ENCODE data around the gene RABGAP1L. TPM values are rescaled to one million over a fixed set of nuclear protein-coding genes. Genes with fewer than 3 reads are reported as not detected.
"Not testable (repeated sequence)": the region's sequence is repeated elsewhere in the genome, so short reads cannot be mapped to it uniquely, and the experiment has no call there.

RABGAP1L gene
- total RNA-seq, 2 experiments from 2014 or later = 59.8 to 67.6 TPM

GRCh38 chr1:174497478-174497877, 338.2 kb downstream of the RABGAP1L start:
- Histone ChIP-seq H3K36me3 (ENCODE audit: insufficient read depth, low read length) (no peaks in the 10 kb centered on the region), H3K27me3 (ENCODE audit: control insufficient read depth in 1 of 2, insufficient read depth in 2 of 2, low read length in 2 of 2) (no peaks in the 10 kb centered on the region), H3K9me3 (ENCODE audit: control insufficient read depth in 1 of 2, insufficient read depth in 1 of 2, low read length in 2 of 2) (no peaks in the 10 kb centered on the region), H3K4me3 (ENCODE audit: low read length) (no peak overlapping the region), H3K27ac (ENCODE audit: low read depth in 1 of 2, low read length in 2 of 2) (no peak overlapping the region), H3K4me1 (ENCODE audit: insufficient read depth, low read length) (no peaks in the 10 kb centered on the region)
- ATAC-seq (ENCODE audit: poor library complexity) = no peak
- Mint-ChIP-seq H3K9me3 (no peaks in the 10 kb centered on the region), H3K27ac (no peak overlapping the region), H3K4me1 (ENCODE audit: low read depth) (no peaks in the 10 kb centered on the region), H3K36me3 (ENCODE audit: low read depth) (peaks cover 10% of the 10 kb centered on the region), H3K4me3 (no peak overlapping the region), H3K27me3 (no peaks in the 10 kb centered on the region)
- no peak for DNase-seq
- ChIA-PET CTCF (no interaction called here), POLR2A (no interaction called here)
- no peak for TF ChIP-seq CTCF (IDR thresholded peaks at IDR 0.05)
- intact Hi-C loops (cut with DNase I, micrococcal nuclease) = no loop called here

- H3K4me3 ChIP-seq (ENCODE audit: low read length); H3K27me3 ChIP-seq (ENCODE audit: control insufficient read depth in 1 of 2, insufficient read depth in 2 of 2, low read length in 2 of 2); H3K4me1 Mint-ChIP-seq (ENCODE audit: low read depth); H3K36me3 ChIP-seq (ENCODE audit: insufficient read depth, low read length); H3K4me1 ChIP-seq (ENCODE audit: insufficient read depth, low read length); H3K27ac ChIP-seq (ENCODE audit: low read depth in 1 of 2, low read length in 2 of 2); H3K27me3 Mint-ChIP-seq; ATAC-seq (ENCODE audit: poor library complexity); H3K27ac Mint-ChIP-seq; H3K9me3 ChIP-seq (ENCODE audit: control insufficient read depth in 1 of 2, insufficient read depth in 1 of 2, low read length in 2 of 2); CTCF ChIA-PET; intact Hi-C loops (cut with DNase I, micrococcal nuclease); POLR2A ChIA-PET; DNase-seq; H3K9me3 Mint-ChIP-seq; H3K4me3 Mint-ChIP-seq: not testable (repeated sequence)
- H3K36me3 Mint-ChIP-seq (ENCODE audit: low read depth) = peaks cover 41% of the 10 kb centered on the region
Observed at GRCh38 chr1:174516755-174517154, 357.4 kb downstream of the RABGAP1L start.

GRCh38 chr1:174519844-174520243, 360.5 kb downstream of the RABGAP1L start:
- no peak overlapping the region for H3K27ac ChIP-seq (ENCODE audit: low read depth in 1 of 2, low read length in 2 of 2)
- intact Hi-C loops (cut with DNase I, micrococcal nuclease) = no loop called here
- H3K4me3 Mint-ChIP-seq = no peak overlapping the region
- ATAC-seq (ENCODE audit: poor library complexity) = no peak
- ChIA-PET CTCF (no interaction called here), POLR2A (no interaction called here)
- peaks cover 55% of the 10 kb centered on the region for H3K36me3 Mint-ChIP-seq (ENCODE audit: low read depth)
- H3K9me3 ChIP-seq (ENCODE audit: control insufficient read depth in 1 of 2, insufficient read depth in 1 of 2, low read length in 2 of 2) = peaks cover 4 to 9% of the 10 kb centered on the region in 2 experiments
- H3K4me1 Mint-ChIP-seq (ENCODE audit: low read depth) = peaks cover 3% of the 10 kb centered on the region
- no peaks in the 10 kb centered on the region for H3K4me1 ChIP-seq (ENCODE audit: insufficient read depth, low read length)
- H3K27me3 Mint-ChIP-seq = no peaks in the 10 kb centered on the region
- no peak overlapping the region for H3K4me3 ChIP-seq (ENCODE audit: low read length)
- peaks cover 12% of the 10 kb centered on the region for H3K9me3 Mint-ChIP-seq
- DNase-seq = no peak
- TF ChIP-seq CTCF (IDR thresholded peaks at IDR 0.05) = no peak
- H3K27ac Mint-ChIP-seq = no peak overlapping the region
- no peaks in the 10 kb centered on the region for H3K27me3 ChIP-seq (ENCODE audit: control insufficient read depth in 1 of 2, insufficient read depth in 2 of 2, low read length in 2 of 2)
- H3K36me3 ChIP-seq (ENCODE audit: insufficient read depth, low read length) = no peaks in the 10 kb centered on the region

- CTCF ChIA-PET = no interaction called here
- Mint-ChIP-seq H3K27ac (no peak overlapping the region), H3K4me1 (ENCODE audit: low read depth) (peaks cover 2% of the 10 kb centered on the region), H3K4me3 (no peak overlapping the region), H3K36me3 (ENCODE audit: low read depth) (peaks cover 62% of the 10 kb centered on the region), H3K9me3 (peaks cover 12% of the 10 kb centered on the region), H3K27me3 (no peaks in the 10 kb centered on the region)
- no peak overlapping the region for H3K4me3 ChIP-seq (ENCODE audit: low read length)
- TF ChIP-seq CTCF (IDR thresholded peaks at IDR 0.05) = no peak
- DNase-seq (no peak), ATAC-seq (ENCODE audit: poor library complexity) (no peak)
- no peaks in the 10 kb centered on the region for H3K27me3 ChIP-seq (ENCODE audit: control insufficient read depth in 1 of 2, insufficient read depth in 2 of 2, low read length in 2 of 2)
- no peak overlapping the region for H3K27ac ChIP-seq (ENCODE audit: low read depth in 1 of 2, low read length in 2 of 2)
- H3K4me1 ChIP-seq (ENCODE audit: insufficient read depth, low read length) = no peaks in the 10 kb centered on the region
- H3K36me3 ChIP-seq (ENCODE audit: insufficient read depth, low read length) = no peaks in the 10 kb centered on the region
- intact Hi-C loops (cut with DNase I, micrococcal nuclease) = no loop called here
- H3K9me3 ChIP-seq (ENCODE audit: control insufficient read depth in 1 of 2, insufficient read depth in 1 of 2, low read length in 2 of 2) = peaks cover 27 to 28% of the 10 kb centered on the region in 2 experiments
- POLR2A ChIA-PET = no interaction called here
Observed at GRCh38 chr1:174531751-174532150, 372.4 kb downstream of the RABGAP1L start.

Data from CD4-positive, alpha-beta T cell (primary cell).